GM12892 (cell line): ENCODE data around the gene TERB1.

ENCODE experiments used
- POLR2A ChIP-seq: IDR thresholded peaks from 2 replicates; pipeline ENCODE4 v1.6.1; 2011; ENCODE audit warnings: low read depth, low read length, control low read depth
- POLR2AphosphoS5 ChIP-seq: IDR thresholded peaks from 2 replicates; pipeline ENCODE4 v1.6.1; 2011; ENCODE audit warnings: low read depth, low read length, control low read depth
- TAF1 ChIP-seq: IDR thresholded peaks from 2 replicates; pipeline ENCODE4 v1.6.1; 2011; ENCODE audit warnings: low read depth, mild to moderate bottlenecking, control low read depth, low read length, borderline replicate concordance

GRCh38 chr16:66740533-66740932 is 60.9 kb downstream of the TERB1 start:
- TF ChIP-seq POLR2AphosphoS5 (no peak), POLR2A (no peak), TAF1 (no peak)
